HG02571 (cell line): Measurements from ENCODE around the gene LEPROT.
"Not testable (repeated sequence)": the region's sequence is repeated elsewhere in the genome, so short reads cannot be mapped to it uniquely, and the experiment has no call there.

Source experiments
- ATAC-seq: cut with Tn5 transposase; IDR thresholded peaks from one replicate; pipeline ENCODE4 v1.9.1; 2021; ENCODE audit warnings: mild to moderate bottlenecking, moderate library complexity; ENCODE audit not compliant: unreplicated experiment

LEPROT gene

GRCh38 chr1:65435987-65436386 is 15.5 kb downstream of the LEPROT start:
- no peak for ATAC-seq

GRCh38 chr1:65437616-65438015 is 17.1 kb downstream of the LEPROT start:
- ATAC-seq = no peak

DNA sequence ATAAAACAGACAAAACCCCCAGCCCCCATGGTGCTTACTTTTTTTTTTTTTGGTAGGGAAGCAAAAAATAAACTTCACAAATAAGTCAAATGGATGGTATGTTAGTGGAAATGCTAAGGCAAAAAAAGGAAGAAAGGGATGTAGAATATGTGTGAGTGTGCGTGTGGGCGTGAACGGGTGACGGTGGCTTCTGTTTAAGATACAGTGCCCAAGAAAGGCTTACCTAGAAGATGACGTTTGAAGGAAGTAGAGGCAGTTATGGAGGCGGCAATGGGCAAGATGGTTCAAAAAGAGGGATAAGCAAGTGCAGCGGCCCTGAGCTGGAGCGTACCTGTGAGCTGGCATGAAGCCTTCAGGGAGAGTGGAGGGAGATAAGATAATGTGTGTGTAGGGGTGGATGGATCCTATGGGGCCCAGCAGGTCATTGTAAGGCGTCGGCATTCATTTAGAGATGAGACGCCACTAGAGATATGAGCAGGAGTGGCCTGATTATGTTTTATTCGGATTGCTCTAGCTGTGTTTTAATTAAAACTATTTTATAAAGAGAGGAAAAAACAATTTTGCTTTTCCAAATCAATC is 19.9 kb downstream of the LEPROT start:
- no peak for ATAC-seq

GRCh38 chr1:65440915-65441314 is 20.4 kb downstream of the LEPROT start:
- ATAC-seq = no peak

GRCh38 chr1:65441464-65441863 is 21.0 kb downstream of the LEPROT start:
- no peak for ATAC-seq

- ATAC-seq = no peak
Observed at GRCh38 chr1:65442442-65442841, 22.0 kb downstream of the LEPROT start.

- no peak for ATAC-seq
Observed at GRCh38 chr1:65443647-65444046, 23.2 kb downstream of the LEPROT start.

GRCh38 chr1:65444128-65444640 is 23.7 kb downstream of the LEPROT start:
- ATAC-seq = no peak

- ATAC-seq = no peak
Observed at GRCh38 chr1:65445837-65446236, 25.4 kb downstream of the LEPROT start.

- ATAC-seq = no peak
Observed at GRCh38 chr1:65449214-65449823, 28.9 kb downstream of the LEPROT start.

GRCh38 chr1:65455678-65456077 is 35.2 kb downstream of the LEPROT start:
- not testable (repeated sequence) for ATAC-seq

DNA sequence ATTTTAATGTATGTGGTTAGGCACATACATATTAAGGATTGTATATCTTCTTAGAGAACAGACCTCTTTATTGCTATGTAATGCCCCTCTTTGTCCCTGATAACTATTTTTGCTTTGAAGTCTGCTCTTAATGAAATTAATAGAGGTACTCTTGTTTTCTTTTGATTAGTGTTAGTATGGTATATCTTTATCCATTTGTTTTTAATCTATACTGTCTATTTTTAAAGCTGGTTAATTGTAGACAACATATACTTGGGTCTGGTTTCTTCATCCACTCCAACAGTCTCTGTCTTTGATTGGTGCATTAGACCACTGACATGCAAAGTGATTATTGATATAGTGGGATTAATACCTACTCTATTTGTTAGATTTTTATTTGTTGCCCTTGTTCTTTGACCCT is 36.0 kb downstream of the LEPROT start:
- ATAC-seq = no peak

DNA sequence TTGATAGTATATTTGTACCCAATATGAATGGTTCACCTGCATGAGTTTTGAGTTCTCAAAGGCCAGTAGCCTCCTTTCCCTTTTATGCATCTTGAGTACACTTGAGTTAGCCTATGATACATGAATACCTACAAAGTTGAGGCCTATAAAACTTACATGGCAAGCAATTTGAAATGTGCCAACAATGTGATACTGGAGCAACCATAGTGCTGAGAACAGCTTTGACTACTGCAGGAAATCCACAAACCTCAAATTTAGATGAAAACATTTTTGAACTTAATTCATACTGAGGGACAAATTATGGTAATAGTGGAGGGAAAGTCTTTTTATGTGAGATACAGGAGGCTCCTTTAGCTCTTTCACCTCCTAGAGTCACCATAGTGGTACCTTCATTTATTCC is 37.4 kb downstream of the LEPROT start:
- ATAC-seq = no peak

DNA sequence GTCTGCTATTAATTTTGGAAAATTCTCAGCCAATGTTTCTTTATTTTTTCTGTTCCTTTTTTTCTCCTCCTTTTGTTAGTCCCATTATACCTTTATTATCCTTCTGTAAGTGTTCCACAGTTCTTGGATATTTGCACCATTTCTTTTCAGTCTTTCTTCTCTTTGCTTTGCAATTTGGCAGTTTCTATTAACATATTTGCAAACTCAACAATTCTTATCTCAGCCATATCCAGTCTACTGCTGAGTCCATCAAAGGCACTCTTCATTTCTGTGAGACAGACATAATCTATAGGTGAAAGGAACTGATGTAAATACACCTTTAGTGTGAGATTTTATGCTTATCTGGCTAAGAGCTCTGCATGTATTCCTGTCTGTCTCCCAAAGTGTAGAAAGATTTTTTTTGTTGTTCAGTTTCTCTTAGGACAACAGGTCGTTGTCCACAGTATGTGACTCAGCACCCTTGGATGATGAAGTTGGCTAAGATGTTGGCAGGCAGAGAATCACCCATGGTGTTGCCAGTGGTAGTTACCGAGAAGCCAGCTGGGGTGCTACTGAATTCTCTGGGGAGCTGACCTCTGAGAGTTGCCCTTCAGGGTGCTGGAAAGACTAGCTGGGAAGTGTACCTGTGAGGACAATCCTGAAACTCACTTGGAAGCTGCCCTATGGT is 38.4 kb downstream of the LEPROT start:
- no peak for ATAC-seq

- peak; percentile 53 for ATAC-seq
Observed at GRCh38 chr1:65459397-65459768, 38.9 kb downstream of the LEPROT start.

GRCh38 chr1:65465837-65466236 is 45.4 kb downstream of the LEPROT start:
- ATAC-seq = not testable (repeated sequence)

- ATAC-seq = no peak
Observed at GRCh38 chr1:65467536-65467935, 47.1 kb downstream of the LEPROT start.

GRCh38 chr1:65469126-65469888 is 48.8 kb downstream of the LEPROT start:
- ATAC-seq = no peak

- ATAC-seq = no peak
Observed at GRCh38 chr1:65469889-65470340, 49.4 kb downstream of the LEPROT start.

- no peak for ATAC-seq
Observed at GRCh38 chr1:65470766-65471165, 50.3 kb downstream of the LEPROT start.

- ATAC-seq = no peak
Observed at GRCh38 chr1:65471213-65471833, 50.9 kb downstream of the LEPROT start.
